IPS-NIHi7 (cell line): ENCODE data around the gene UNC13C.

Source experiments
- DNase-seq: peaks from one replicate; pipeline ENCODE4 v3.0.0; 2012; ENCODE audit warnings: mixed read lengths; ENCODE audit errors: extremely low spot score

The UNC13C gene

GRCh38 chr15:54566654-54567053 lies 588.4 kb downstream of the UNC13C start:
- no peak for DNase-seq

GRCh38 chr15:54567408-54568035 lies 589.3 kb downstream of the UNC13C start:
- DNase-seq = no peak

GRCh38 chr15:54568381-54568780 lies 590.1 kb downstream of the UNC13C start:
- no peak for DNase-seq

- no peak for DNase-seq
Observed at GRCh38 chr15:54571576-54571975, 593.3 kb downstream of the UNC13C start.

- no peak for DNase-seq
Observed at GRCh38 chr15:54575586-54575985, 597.3 kb downstream of the UNC13C start.

GRCh38 chr15:54576298-54576935 lies 598.2 kb downstream of the UNC13C start:
- no peak for DNase-seq

GRCh38 chr15:54577476-54578250 lies 599.4 kb downstream of the UNC13C start:
- no peak for DNase-seq

- no peak for DNase-seq
Observed at GRCh38 chr15:54579855-54580254, 601.6 kb downstream of the UNC13C start.

- no peak for DNase-seq
Observed at GRCh38 chr15:54580643-54581042, 602.4 kb downstream of the UNC13C start.

- DNase-seq = no peak
Observed at GRCh38 chr15:54582863-54583643, 604.8 kb downstream of the UNC13C start.

GRCh38 chr15:54585063-54585462 lies 606.8 kb downstream of the UNC13C start:
- DNase-seq = no peak

GRCh38 chr15:54594115-54594514 lies 615.9 kb downstream of the UNC13C start:
- no peak for DNase-seq

GRCh38 chr15:54599386-54599785 lies 621.1 kb downstream of the UNC13C start:
- no peak for DNase-seq

GRCh38 chr15:54605043-54605442 lies 626.8 kb downstream of the UNC13C start:
- DNase-seq = peak; percentile 45

- no peak for DNase-seq
Observed at GRCh38 chr15:54605556-54605955, 627.3 kb downstream of the UNC13C start.

GRCh38 chr15:54608876-54609835 lies 630.9 kb downstream of the UNC13C start:
- no peak for DNase-seq

- DNase-seq = no peak
Observed at GRCh38 chr15:54618120-54618519, 639.9 kb downstream of the UNC13C start.

- DNase-seq = no peak
Observed at GRCh38 chr15:54619180-54619579, 640.9 kb downstream of the UNC13C start.

GRCh38 chr15:54620916-54621315 lies 642.7 kb downstream of the UNC13C start:
- no peak for DNase-seq

GRCh38 chr15:54636147-54636546 lies 657.9 kb downstream of the UNC13C start:
- no peak for DNase-seq

GRCh38 chr15:54638666-54639065 lies 660.4 kb downstream of the UNC13C start:
- no peak for DNase-seq
